GM18873 (cell line): ENCODE data around the gene ATP2B1.
"Not testable (repeated sequence)": the region's sequence is repeated elsewhere in the genome, so short reads cannot be mapped to it uniquely, and the experiment has no call there.

ENCODE experiments used
- ATAC-seq: cut with Tn5 transposase; IDR thresholded peaks from one replicate; pipeline ENCODE4 v1.9.1; 2021; ENCODE audit warnings: mild to moderate bottlenecking, moderate library complexity, moderate number of reproducible peaks; ENCODE audit not compliant: unreplicated experiment, low FRiP score

Gene ATP2B1

DNA sequence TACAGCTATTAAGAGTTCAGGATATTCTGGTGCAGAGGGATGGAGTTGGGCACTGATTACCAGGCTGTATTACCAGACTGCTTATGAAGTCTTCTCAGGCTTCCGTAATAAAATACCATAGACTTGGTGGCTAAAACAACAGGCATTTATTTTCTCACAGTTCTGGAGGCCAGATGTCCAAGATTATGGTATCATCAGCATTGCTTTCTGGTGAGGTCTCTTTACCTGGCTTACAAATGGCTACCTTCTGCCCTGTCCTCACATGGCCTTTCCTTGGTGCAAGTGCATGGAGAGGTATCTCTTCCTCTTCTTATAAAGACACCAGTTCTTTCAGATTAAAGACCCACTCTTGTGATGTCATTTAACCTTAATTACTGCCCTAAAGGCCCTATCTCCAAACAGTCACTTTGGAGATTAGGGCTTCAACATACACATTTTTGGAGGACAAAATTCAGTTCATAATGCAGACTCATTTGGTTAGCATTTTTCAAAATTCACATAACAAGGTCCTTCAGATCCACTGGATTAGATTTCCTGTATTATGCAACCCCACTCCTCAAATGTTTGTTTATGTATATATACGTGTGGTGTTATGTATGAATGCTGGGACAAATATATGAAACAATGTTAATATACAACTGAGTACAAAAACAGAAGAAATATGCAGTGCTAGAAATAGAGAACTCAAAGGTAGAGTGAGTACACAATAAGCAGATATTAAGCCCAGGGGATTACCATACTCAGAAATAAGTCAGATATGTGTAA lies 9.3 kb upstream of the ATP2B1 start:
- no peak for ATAC-seq

DNA sequence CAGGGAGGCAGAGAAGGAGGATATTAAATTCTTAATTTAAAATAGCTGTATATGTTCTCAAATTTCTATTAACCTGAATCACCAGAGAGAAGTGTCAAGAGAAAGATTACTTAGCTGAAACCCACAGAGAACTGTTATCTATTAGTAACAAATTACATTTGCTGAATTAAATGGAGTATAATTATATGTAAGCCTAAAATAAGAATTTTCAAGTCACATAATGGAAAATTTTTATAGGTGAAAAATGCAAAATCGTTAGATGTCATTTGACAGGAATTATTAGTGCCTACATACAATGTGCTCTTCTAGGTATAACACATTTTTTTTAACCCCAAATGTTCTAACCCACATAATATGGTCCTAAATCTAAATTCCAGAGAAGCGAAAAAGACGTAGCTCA lies 4.1 kb upstream of the ATP2B1 start:
- no peak for ATAC-seq

- no peak for ATAC-seq
Measured at GRCh38 chr12:89710873-89711750, 2.5 kb upstream of the ATP2B1 start.

- ATAC-seq, result no peak
Measured at GRCh38 chr12:89709995-89710872, 1.6 kb upstream of the ATP2B1 start.

GRCh38 chr12:89709157-89709994 lies 738 bp upstream of the ATP2B1 start:
- peak; percentile 48 for ATAC-seq

- no peak for ATAC-seq
Measured at GRCh38 chr12:89707703-89708564, 704 bp downstream of the ATP2B1 start.

DNA sequence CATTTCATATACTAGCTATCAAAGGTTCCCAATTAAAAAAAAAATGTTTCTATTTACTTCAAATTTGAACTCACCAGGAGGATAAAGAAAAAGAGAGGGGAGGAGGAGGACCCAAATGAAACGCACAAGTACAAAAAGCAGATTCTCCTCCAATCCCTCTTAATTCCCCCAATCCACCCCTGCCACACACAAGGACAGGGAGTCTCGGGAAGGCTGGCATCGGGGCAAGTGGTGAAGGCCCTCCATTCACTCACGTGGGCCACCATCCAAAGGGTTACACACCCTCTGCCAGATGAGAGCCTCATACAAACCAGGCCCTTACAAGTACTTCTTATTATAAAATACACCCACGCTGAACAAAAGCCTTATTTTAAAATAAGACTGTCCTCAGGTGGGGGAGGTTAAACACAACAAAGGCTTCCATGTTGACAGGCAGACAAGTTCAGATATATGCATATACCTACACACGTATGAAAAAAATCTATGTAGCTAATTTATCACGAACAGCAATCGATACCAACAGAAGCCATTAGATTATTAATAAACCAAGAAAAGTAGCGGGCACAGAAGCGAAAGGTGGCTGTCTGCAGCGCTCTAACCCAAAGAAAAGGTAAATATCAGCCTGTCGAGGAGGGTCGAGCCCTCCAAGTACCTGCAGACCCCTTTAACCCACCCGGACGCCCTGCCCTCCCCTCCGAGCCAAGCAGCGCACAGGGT lies 1.5 kb downstream of the ATP2B1 start:
- no peak for ATAC-seq

- ATAC-seq, result no peak
Measured at GRCh38 chr12:89706551-89706950, 2.1 kb downstream of the ATP2B1 start.

DNA sequence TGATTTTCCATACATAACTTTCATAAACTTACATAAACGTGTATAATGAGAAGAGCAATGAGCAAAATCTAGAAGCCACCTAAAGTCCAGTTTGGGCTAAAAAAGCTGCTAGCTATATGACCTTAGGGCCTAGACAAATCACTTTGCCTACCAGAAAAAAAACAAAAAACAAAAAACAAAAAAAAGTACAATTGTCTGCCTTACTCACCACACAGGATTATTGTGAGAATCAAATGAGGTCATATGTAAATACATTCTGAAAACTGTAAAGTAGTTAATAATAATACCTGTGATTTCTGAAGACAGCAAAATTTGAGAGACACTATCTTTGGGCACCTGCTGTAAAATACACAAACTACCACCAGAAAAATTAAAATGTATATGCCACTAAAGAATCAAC lies 4.2 kb downstream of the ATP2B1 start:
- no peak for ATAC-seq

DNA sequence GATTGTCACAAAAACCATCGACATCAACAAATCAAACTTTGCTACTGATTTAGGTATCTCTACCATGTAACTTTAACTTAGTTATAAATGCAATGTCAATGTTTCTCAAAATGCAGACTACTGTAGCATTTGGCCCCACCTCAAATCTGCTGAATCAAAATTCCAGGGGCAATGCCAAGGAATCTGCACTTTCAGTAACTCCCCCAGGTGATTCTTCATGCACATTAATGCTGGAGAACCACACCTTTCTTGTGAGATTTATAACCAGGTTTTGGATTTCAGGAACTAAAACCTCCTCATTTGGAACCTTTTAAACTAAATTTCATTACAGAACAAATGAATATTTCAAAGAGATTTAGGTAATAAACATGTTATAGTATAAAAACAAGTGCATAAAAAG lies 4.9 kb downstream of the ATP2B1 start:
- ATAC-seq, result no peak

DNA sequence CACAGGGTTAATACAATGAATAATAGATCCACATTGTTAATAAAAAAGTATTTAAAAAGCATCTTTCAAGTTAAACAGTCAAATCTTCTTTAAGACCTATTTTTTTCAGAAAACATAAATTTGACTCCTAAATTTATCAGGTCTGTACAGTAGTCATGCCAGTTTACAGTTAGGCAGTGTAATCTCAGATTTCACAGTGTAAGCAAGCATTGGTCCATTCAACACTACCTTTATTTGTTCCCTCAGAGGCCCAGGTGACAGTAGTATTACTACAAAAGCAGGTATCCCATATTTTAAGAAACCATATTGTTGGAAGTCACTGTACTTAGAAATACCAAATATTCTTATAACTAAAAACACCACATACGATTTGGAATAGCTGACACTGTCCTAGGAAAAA lies 6.1 kb downstream of the ATP2B1 start:
- ATAC-seq, result no peak

- ATAC-seq, result no peak
Measured at GRCh38 chr12:89701606-89702206, 6.9 kb downstream of the ATP2B1 start.

GRCh38 chr12:89700191-89700810 lies 8.3 kb downstream of the ATP2B1 start:
- no peak for ATAC-seq

DNA sequence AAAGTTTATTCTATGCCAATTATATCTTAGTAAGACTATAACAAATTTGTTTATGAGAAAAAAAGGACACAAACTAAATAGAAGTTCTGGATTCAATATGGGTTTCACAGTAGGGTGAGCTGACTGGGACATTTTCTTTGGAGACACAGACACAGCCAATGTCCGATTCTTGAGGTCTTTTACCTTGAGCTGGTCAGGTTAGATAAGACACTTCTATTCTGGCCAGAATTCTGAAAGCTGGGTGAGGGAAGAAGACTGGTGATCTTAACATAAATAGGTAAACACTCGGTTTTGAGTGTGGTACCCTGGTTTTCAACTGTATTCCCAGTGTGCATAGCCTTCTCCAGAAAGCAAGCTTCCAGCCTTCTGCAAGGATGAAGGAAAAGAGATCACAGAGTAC lies 10.0 kb downstream of the ATP2B1 start:
- no peak for ATAC-seq

DNA sequence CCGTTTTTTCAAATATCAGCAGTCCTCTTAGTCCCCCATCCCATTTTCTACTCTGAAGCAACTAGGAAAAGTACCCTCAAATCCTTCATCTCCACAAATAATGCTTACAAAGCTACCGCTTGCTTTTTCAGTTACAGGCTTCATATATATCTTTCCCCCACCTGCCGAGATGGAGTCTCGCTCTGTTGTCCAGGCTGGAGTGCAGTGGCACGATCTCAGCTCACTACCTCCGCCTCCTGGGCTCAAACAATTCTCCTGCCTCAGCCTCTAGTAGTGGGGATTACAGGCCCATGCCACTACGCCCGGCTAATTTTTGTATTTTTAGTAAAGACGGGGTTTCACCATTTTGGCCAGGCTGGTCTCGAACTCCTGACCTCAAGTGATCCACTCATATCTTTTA lies 10.9 kb downstream of the ATP2B1 start:
- not testable (repeated sequence) for ATAC-seq

DNA sequence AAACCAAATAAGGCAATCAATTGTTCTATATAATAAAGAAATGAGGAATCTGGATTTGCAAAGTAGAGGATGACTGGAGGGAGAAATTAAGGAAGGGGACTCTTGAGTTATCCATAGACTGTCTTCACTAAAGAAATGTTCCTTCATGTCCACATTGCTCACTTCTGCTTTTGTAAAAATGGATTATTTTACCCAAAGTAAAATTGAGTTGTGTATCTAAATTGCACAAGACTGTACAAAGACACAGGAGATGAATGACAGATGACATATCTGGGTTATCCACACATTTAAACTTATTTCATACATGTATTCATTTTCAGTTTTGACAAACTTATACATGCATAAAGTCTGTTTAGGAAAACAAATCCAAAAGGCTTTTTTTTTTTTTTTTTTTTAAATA lies 11.3 kb downstream of the ATP2B1 start:
- no peak for ATAC-seq

GRCh38 chr12:89695830-89696229 lies 12.8 kb downstream of the ATP2B1 start:
- peak; percentile 58 for ATAC-seq

DNA sequence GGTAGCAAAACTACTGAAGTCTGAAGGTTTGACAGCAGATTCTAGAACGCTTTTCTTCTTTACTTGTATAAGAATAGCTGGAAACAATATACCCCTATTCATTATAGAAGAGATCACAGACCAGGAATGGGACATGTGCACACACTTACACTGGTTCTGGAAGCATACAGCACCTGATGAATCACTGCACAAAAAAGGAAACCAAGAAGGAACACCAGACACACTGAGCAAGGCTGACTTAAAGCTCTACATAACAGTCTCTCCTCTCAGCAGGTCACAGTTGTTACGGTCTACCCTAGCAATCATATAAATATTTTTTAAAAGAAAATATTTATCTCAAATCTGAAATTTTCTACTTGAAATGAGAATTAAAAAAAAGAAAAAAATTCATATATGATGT lies 13.5 kb downstream of the ATP2B1 start:
- no peak for ATAC-seq
